Left ventricle myocardium inferior (tissue), 1 donor: ENCODE measurements around the gene ARL8A. TPM values are rescaled to one million over a fixed set of nuclear protein-coding genes. Genes with fewer than 3 reads are reported as not detected.
"Not testable (repeated sequence)": the region's sequence is repeated elsewhere in the genome, so short reads cannot be mapped to it uniquely, and the experiment has no call there.

Experiments
- DNase-seq: peaks from one replicate; pipeline ENCODE4 v3.0.0-alpha.2; 2020
- H3K27ac ChIP-seq: fragments of 200-600 bp; replicated peaks from 2 replicates; pipeline ENCODE4 v1.8.0; 2021
- H3K27me3 ChIP-seq: fragments of 200-600 bp; 2 replicates; pipeline ENCODE4 v1.8.0; 2021; ENCODE audit warnings: low read depth
- H3K36me3 ChIP-seq: fragments of 200-600 bp; 2 replicates; pipeline ENCODE4 v1.8.0; 2021
- H3K4me1 ChIP-seq: fragments of 200-600 bp; 2 replicates; pipeline ENCODE4 v1.8.0; 2021
- H3K4me3 ChIP-seq: fragments of 200-600 bp; 2 replicates; pipeline ENCODE4 v1.8.0; 2021; ENCODE audit warnings: mild to moderate bottlenecking, moderate library complexity
- H3K9me3 ChIP-seq: fragments of 200-600 bp; replicated peaks from 2 replicates; pipeline ENCODE4 v1.8.0; 2021
- CTCF ChIP-seq: fragments of 200-600 bp; IDR thresholded peaks from 2 replicates; pipeline ENCODE4 v1.8.0; 2021; ENCODE audit warnings: antibody characterized with exemption, mild to moderate bottlenecking, borderline replicate concordance
- intact Hi-C: fragments of 100-400 bp; cut with micrococcal nuclease; formaldehyde crosslinking; loops from one replicate; pipeline ENCODE4 v1.11.0; 2022
- total RNA-seq: library from RNA; stranded (reverse); fragmentation: NEBNext Ultra II Directional; extraction: Animal tissue kit (Norgen Biotek cat#: 25700); gene quantifications from one replicate; pipeline ENCODE4 v1.2.1, GENCODE V29; 2021
- donor health status: DM: no; HTN: yes; CAD: no; lungs with severe emphysema.

Gene ARL8A
- total RNA-seq, 1 donor from 2014 or later: 64.7 TPM

- TF ChIP-seq CTCF: no peak
- intact Hi-C loops: no loop called here
- no peaks in the 10 kb centered on the region for H3K36me3 ChIP-seq
- no peak overlapping the region for H3K4me3 ChIP-seq
- peaks cover 18% of the 10 kb centered on the region for H3K4me1 ChIP-seq
- no peaks in the 10 kb centered on the region for H3K9me3 ChIP-seq
- DNase-seq: no peak
- H3K27me3 ChIP-seq: no peaks in the 10 kb centered on the region
- no peak overlapping the region for H3K27ac ChIP-seq
These were observed 3.9 kb upstream of the ARL8A start for GRCh38 chr1:202148391-202148790.

- Histone ChIP-seq H3K27ac (no peak overlapping the region), H3K27me3 (no peaks in the 10 kb centered on the region), H3K36me3 (no peaks in the 10 kb centered on the region), H3K4me1 (peaks cover 32% of the 10 kb centered on the region), H3K4me3 (no peak overlapping the region), H3K9me3 (no peaks in the 10 kb centered on the region)
- no peak for TF ChIP-seq CTCF
- intact Hi-C loops: no loop called here
- no peak for DNase-seq
These were observed 2.5 kb upstream of the ARL8A start for GRCh38 chr1:202146993-202147392.

- H3K4me1 ChIP-seq: peaks cover 39% of the 10 kb centered on the region
- H3K9me3 ChIP-seq: no peaks in the 10 kb centered on the region
- no peaks in the 10 kb centered on the region for H3K27me3 ChIP-seq
- no peak overlapping the region for H3K4me3 ChIP-seq
- intact Hi-C loops: no loop called here
- H3K27ac ChIP-seq: no peak overlapping the region
- no peaks in the 10 kb centered on the region for H3K36me3 ChIP-seq
- DNase-seq: no peak
- no peak for TF ChIP-seq CTCF
These were observed 1.7 kb upstream of the ARL8A start for GRCh38 chr1:202146279-202146678.

GRCh38 chr1:202145744-202146140, 1.2 kb upstream of the ARL8A start:
- H3K4me3 ChIP-seq, H3K27me3 ChIP-seq, intact Hi-C loops, DNase-seq, H3K27ac ChIP-seq, H3K36me3 ChIP-seq, H3K9me3 ChIP-seq: not testable (repeated sequence)
- H3K4me1 ChIP-seq: peaks cover 44% of the 10 kb centered on the region

- no peak for TF ChIP-seq CTCF
- intact Hi-C loops: no loop called here
These were observed 669 bp upstream of the ARL8A start for GRCh38 chr1:202145068-202145743.

GRCh38 chr1:202143768-202144401, 652 bp downstream of the ARL8A start:
- Histone ChIP-seq H3K36me3 (peaks cover under 1% of the 10 kb centered on the region), H3K27me3 (no peaks in the 10 kb centered on the region), H3K9me3 (no peaks in the 10 kb centered on the region), H3K27ac (peak overlapping the region; percentile 95), H3K4me3 (peak overlapping the region; percentile 95), H3K4me1 (peaks cover 50% of the 10 kb centered on the region)
- DNase-seq: peak; percentile 48
- intact Hi-C loops: no loop called here
- TF ChIP-seq CTCF: no peak

More at GRCh38 chr1:202145068-202145743, 669 bp upstream of the ARL8A start:
- DNase-seq: no peak
- Histone ChIP-seq H3K4me3 (peak overlapping the region; percentile 95), H3K27me3 (no peaks in the 10 kb centered on the region), H3K9me3 (no peaks in the 10 kb centered on the region), H3K27ac (peak overlapping the region; percentile 95), H3K4me1 (peaks cover 46% of the 10 kb centered on the region), H3K36me3 (no peaks in the 10 kb centered on the region)
